Tibial nerve (tissue), 4 donors: Measurements from ENCODE around the gene MEA1.

ENCODE experiments used
- CTCF ChIP-seq, 5 experiments: fragments of 200-600 bp in 3 of 5; fragments of 450-650 bp in 2 of 5; sonication (generic) in 3 of 5; IDR thresholded peaks; one replicate each; pipeline ENCODE4 v1.5.1; 2016 to 2019; ENCODE audit warnings: antibody characterized with exemption in 5 of 5, mild to moderate bottlenecking in 3 of 5, moderate library complexity in 2 of 5
- EP300 ChIP-seq, 2 donors: sonication (generic); formaldehyde crosslinking; IDR thresholded peaks; one replicate each; pipeline ENCODE4 v1.6.1; 2017; ENCODE audit warnings: antibody characterized with exemption in 2 of 2, mild to moderate bottlenecking in 1 of 2

GRCh38 chr6:42971746-42972327, 41.9 kb downstream of the MEA1 start:
- TF ChIP-seq EP300 (IDR thresholded peaks at IDR 0.05) (no peak), CTCF (IDR thresholded peaks at IDR 0.05) (no peak)
